ENCODE data around the gene LIN7C. TPM values are rescaled to one million over a fixed set of nuclear protein-coding genes. Genes with fewer than 3 reads are reported as not detected.

LIN7C gene
- total and polyA plus RNA-seq, 2 of the 8 experiments (the other 6 are each of a cell fraction or from before 2014, with no cell fraction given) = 10.5 to 42.7 TPM

DNA sequence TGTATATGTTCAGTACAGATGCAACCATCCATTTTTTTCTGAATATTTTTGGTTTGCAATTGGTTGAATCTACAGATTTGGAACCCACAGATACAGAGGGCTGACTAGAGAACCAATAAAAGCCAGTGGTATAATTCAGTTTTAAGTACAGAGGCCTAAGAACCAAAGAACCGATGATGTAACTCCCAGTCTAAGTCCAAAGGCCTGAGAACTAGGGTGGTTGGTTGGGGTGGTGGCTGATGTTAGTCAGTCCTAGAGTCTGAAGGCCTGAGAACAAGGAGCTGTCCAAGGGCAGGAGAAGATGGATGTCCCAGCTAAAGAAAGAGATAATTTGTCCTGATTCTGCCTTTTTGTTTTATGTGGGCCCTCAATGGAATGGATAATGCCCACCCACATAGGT lies 48.7 kb upstream of the LIN7C start (continued):
- TF ChIP-seq CTCF (IDR thresholded peaks at IDR 0.05; ENCODE audit: control extremely low read depth in 1 of 3, insufficient read depth in 1 of 3, low read depth in 1 of 3, low read length in 3 of 3) (no peak), TAF1 (IDR thresholded peaks at IDR 0.05; ENCODE audit: low read depth, low read length) (no peak), EGR1 (IDR thresholded peaks at IDR 0.05; ENCODE audit: borderline replicate concordance, low read depth, low read length) (no peak), POLR2AphosphoS5 (IDR thresholded peaks at IDR 0.05; ENCODE audit: low read depth, low read length) (no peak), CEBPB (IDR thresholded peaks at IDR 0.05; ENCODE audit: low read depth, low read length) (no peak), RBBP5 (IDR thresholded peaks at IDR 0.05; ENCODE audit: borderline replicate concordance, low read depth, low read length) (no peak)
